EH (cell line): ENCODE results near the gene ZNF132.
"Not testable (repeated sequence)": the region's sequence is repeated elsewhere in the genome, so short reads cannot be mapped to it uniquely, and the experiment has no call there.

Experiments
- DNase-seq: peaks from one replicate; pipeline ENCODE4 v3.0.0-alpha.2; 2015; ENCODE audit warnings: low read depth

Gene ZNF132

DNA sequence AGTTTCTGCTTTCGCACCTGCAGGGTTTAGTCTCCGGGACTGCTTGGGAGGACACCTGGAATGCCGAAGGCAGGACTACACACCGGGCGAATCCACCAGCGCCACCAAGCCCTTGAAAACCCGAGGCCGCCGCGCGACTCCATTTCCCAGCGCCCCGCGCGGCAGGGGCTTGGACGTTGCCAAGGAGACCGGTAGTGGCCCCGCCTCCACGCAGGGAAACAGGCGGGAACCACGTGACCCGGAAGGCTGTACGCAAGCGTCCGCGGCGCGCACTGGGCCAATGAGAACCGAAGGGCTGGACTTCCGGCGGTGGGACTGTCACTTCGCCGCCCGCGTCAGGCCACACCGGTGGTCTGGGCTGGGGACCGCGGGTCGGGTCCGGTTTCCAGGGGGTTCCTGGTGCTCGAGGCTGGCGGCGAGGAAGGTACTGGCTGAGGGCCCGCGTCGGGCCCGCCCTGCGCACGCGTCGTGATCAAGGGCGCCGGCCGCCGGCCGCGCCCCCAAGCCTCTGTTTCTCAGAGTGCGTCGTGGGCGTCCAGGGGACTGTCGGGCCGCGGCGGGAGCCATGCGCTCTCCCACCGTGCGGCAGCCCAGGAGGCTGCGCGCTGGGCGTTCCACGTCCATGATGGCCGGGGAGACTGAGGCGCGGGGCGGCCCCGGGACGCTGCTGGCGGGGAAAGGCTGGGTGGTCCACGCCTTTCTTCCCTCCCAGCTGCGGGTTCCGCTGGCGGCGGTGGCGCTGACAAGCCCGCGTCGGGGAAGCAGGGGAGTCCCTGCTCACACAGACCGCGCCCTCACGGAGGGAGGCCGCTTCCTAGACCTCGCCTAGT lies 27.0 kb upstream of the ZNF132 start, which contains the start of gene ZNF324:
Gene ZNF324, plus strand, starts transcription at position 321 of the 830 bp plus-strand sequence. CDS start 2,106 bp downstream, outside the sequence.
- DNase-seq: peak; percentile 95

DNA sequence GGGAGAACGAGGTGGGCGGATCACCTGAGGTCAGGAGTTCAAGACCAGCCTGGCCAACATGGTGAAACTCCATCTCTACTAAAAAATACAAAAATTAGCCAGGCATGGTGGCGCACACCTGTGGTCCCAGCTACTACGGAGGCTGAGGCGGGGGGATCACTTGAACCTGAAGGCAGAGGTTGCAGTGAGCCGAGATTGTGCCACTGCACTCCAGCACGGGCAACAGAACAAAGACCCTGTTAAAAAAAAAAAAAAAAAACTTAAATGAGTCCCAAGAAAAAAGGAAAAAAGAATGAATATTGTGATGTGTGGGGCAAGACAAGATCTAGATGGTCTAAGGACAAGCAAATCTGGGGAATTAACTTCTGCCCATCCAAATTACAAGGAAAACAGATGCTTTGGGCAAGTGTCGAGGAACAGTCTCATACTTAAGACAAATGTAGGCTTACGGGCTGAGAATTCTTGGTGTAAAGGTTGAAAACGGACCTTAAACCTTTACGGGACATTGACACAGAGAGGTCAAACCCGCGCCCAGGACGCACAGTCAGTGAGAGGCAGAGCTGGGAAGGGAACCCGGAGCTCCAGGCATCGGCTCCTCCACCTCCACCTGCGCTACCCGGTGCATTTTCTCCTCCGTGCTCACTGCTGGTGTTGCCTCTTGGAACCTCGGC lies 26.3 kb upstream of the ZNF132 start:
- no peak for DNase-seq

DNA sequence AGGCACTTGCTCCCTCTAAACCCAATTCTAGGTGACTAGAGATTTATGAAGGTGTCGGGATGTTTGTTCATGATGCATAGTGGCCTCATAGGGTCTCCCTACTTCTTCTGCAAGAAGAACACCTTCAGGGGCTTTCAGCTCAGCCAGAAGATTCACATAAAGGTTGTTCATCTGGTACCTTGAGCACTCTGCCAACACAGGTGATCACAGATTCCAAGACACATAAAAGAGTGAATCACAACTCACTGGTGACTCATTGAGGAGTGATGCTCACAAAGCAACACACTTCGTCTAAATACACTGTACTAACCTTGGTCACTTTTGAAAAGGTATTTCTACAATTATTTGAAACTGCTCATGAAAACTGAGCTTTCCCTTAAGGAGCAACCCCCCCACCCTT lies 20.1 kb upstream of the ZNF132 start:
- no peak for DNase-seq

DNA sequence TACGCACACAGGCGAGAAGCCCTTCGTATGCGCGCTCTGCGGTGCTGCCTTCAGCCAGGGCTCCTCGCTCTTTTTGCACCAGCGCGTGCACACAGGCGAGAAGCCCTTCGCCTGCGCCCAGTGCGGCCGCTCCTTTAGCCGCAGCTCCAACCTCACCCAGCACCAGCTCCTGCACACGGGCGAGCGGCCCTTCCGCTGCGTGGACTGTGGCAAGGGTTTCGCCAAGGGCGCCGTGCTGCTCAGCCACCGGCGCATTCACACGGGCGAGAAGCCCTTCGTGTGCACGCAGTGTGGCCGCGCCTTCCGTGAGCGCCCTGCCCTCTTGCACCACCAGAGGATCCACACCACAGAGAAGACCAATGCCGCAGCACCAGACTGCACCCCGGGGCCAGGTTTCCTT lies 16.2 kb upstream of the ZNF132 start:
- DNase-seq: no peak

DNA sequence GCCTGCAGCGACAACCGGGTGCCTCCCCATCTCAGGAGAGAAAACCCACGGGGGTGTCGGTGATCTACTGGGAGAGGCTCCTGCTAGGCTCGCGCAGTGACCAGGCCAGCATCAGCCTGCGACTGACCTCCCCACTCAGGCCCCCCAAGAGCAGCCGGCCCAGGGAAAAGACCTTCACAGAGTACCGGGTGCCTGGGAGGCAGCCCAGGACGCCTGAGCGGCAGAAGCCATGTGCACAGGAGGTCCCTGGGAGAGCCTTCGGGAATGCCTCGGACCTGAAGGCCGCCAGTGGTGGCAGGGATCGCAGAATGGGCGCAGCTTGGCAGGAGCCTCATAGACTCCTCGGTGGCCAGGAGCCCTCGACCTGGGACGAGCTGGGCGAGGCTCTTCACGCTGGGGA lies 15.4 kb upstream of the ZNF132 start:
- no peak for DNase-seq

DNA sequence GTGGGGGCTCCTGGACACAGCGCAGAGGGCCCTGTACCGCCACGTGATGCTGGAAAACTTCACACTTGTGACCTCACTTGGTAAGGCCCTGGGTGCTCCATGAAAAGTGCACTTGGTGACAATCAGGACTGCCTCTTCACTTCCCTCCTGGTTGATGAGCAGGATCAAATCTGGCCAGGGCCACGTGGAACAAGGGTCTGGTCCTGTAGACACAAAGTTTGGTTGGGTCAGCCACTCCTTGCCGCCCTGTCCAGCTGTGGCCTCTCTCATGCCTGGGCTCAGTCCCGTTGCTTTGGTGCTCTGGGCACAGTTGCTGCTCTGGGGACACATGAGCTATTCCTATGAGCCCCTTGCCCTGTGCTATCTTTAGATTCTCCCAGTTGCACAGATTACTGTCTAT lies 13.8 kb upstream of the ZNF132 start:
- no peak for DNase-seq

DNA sequence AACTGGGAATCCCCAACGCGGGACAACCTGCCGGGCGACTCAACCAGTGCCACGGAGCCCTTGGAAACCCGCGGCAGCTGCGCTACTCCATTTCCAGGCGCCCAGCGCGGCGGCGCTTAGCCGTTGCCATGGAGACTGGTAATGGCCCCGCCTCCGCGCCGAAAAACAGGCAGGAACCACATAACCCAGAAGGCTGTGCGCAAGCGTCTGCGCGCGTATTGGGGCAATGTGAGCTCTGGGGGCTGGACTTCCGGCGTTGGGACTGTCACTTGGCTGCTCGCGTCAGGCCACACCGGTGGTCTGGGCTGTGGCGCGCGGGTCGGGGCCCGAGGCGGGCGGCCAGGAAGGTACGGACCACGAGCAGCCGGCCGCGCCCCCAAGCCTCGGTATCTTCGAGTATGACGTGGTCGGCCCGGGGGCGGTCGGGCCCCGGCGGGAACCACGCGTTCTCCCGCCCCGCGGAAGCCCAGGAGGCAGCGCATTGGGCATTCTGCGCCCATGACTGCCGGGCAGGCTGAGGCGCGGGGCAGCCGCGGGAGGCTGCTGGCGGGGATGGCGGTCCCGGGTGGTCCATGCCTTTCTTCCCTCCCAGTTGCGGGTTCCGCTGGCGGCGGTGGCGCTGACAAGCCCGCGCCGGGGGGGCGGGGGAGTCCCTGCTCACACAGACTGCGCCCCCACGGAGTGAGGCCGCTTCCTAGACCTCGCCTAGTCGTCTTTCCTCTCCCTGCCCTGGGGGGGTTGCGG lies 11.6 kb upstream of the ZNF132 start, which contains the start of gene ZNF324B:
Gene ZNF324B, plus strand, starts transcription at position 265 of the 744 bp plus-strand sequence. CDS start 2,080 bp downstream, outside the sequence.
- peak; percentile 95 for DNase-seq

DNA sequence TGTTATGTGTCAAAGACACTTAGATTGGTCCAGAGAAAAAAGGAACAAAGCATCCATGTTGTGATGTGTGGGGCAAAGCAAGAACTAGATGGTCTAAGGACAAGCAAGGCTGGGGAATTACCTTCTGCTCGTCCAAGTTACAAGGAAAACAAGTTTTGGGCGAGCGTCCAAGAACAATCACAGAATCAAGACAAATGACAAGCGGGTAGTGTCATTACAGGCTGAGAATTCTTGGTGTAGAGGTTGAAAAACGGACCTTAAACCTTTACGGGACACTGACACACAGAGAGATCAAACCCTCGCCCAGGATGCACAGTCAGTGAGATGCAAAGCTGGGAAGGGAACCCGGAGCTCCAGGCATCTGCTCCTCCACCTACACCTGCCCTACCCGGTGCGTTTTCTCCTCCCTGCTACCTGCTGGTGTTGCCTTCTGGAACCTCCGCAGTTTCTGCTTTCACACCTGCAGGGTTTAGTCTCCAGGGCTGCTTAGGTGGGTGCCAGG lies 11.0 kb upstream of the ZNF132 start:
- DNase-seq: no peak

DNA sequence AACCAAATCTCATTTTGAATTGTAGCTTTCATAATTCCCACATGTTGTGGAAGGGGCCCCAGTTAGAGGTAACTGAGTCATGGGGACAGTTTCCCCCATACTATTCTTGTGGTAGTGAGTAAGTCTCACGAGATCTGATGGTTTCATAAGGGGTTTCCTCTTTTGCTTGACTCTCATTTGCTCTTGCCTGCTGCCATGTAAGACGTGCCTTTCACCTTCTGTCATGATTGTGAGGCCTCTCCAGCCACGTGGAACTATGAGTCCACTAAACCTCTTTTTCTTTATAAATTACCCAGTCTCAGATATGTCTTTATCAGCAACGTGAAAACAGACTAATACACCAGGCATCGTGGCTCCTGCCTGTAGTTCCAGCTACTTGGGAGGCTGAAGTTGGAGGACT lies 10.0 kb upstream of the ZNF132 start:
- DNase-seq: not testable (repeated sequence)

DNA sequence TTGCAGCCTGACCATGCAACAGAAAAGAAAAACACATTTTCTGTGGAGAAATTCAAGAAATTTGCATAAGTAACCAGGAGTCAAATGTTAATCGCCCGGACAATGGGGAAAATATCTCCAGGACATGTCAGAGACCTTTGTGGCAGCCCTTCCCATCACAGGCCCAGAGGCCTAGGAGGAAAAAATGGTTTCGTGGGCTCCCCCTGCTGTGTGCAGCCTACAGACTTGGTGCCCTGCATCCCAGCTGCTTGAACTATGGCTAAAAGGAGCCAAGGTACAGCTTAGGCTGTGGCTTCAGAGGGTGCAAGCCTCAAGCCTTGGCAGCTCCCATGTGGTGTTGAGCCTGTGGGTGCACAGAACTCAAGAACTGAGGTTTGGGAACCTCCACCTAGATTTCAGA lies 8.9 kb upstream of the ZNF132 start:
- not testable (repeated sequence) for DNase-seq

DNA sequence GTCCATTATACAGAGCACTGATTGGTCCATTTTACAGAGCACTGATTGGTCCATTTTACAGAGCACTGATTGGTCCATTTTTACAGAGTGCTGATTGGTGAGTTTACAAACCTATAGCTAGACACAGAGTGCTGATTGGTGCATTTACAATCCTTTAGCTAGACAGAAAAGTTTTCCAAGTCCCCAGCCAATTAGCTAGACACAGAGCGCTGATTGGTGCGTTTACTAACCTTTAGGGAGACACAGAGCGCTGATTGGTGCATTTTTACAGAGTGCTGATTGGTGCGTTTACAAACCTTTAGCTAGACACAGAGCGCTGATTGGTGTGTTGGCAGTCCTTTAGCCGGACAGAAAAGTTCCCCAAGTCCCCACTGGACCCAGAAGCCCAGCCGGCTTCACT lies 3.0 kb upstream of the ZNF132 start:
- not testable (repeated sequence) for DNase-seq

DNA sequence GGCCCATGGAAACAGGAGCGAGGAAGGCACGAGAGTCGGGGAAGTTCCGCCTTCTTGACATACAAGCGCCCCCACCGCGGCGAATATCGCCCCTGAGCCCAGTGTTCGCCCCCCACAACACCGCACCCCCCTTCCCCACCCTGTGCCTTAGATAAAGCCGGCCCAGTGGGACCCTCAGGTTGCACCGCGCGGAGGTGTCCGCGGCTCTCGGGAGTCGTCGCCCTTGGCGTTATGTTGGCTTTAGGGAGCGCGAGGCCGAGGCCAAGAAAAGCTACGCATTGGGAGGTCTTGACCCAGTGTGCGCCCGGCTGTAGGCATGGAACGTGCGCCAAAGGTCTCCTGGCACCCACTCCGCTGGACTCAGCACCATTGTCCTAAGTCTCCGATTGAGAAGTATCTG lies 603 bp upstream of the ZNF132 start:
- DNase-seq: no peak

DNA sequence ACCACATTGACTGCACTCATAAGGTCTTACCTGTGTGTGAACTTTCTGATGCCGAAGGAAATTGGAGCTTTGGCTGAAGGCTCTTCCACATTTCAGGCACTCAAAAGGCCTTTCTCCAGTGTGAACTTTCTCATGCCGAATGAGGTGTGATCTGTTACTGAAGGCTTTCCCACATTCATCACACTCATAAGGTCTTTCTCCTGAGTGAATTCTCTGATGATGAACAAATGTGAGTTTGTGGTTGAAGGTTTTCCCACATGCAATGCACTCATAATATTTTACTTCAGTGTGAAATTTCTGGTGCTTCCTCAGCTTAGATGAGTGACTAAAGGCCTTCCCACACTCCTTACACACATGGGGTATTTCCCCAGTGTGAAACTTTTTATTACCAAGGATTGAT lies 5.7 kb downstream of the ZNF132 start:
- DNase-seq: no peak

DNA sequence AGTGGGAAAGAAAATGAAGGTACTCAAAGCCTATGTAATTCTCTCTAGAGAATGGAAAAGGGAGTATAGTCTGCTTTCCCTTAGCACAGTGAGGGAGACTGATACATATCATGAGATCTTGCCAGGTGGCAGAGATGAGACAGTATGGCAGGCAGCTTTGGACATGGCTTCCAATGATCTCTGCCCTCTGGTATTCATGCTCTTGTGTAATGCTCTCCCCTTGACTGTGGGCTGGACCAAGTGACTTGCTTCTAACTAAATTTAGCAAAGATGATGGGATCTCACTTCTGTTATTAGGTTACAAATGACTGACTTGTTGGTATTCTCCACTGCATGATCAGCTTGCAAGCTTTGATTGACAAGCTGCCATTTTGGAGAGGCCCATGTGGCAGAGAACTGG lies 10.2 kb downstream of the ZNF132 start:
- no peak for DNase-seq

DNA sequence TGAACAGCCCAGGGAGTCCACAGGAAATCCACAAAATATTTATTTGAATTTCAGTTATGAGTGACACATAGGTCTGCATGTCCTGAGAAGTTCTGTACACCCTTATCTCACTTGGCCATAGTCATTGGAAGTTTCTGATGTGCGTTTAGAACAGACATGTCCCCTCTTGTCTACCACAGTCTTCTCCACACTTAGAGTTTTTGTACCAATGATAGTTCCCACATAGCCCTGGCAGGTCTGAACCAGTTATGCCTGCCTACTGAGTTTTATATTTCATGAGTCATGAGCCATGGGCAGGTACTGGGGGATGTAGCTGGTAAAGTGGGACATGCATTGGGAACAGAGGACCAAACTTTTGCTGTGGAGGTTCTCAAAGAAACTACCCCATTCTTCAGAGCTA lies 11.3 kb downstream of the ZNF132 start:
- DNase-seq: no peak

DNA sequence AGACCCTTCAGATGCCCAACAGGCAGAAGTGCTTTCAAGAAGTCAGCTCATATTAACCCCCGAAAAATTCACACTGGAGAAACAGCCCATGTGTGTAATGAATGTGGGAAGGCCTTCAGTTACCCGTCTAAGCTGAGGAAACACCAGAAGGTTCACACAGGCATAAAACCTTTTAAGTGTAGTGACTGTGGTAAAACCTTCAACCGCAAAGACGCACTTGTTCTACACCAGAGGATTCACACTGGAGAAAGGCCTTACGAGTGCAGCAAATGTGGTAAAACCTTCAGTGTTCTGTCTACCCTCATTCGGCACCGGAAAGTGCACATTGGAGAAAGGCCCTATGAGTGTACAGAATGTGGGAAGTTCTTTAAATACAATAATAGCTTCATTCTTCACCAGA lies 22.9 kb downstream of the ZNF132 start:
- no peak for DNase-seq

DNA sequence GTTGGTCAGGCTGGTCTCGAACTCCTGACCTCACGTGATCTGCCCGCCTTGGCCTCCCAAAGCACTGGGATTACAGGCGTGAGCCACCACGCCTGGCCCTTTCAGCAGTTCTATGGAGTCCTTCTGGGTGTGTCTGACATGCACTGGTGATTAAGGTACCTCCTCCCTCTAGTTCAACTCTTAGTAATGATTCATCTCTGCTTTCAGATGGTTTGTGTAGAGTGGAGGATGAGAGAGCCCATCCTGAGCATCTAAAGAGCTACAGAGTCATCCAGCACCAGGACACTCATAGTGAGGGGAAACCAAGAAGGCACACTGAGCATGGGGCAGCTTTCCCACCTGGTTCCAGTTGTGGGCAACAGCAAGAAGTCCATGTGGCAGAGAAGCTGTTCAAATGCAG lies 23.3 kb downstream of the ZNF132 start:
- DNase-seq: no peak

DNA sequence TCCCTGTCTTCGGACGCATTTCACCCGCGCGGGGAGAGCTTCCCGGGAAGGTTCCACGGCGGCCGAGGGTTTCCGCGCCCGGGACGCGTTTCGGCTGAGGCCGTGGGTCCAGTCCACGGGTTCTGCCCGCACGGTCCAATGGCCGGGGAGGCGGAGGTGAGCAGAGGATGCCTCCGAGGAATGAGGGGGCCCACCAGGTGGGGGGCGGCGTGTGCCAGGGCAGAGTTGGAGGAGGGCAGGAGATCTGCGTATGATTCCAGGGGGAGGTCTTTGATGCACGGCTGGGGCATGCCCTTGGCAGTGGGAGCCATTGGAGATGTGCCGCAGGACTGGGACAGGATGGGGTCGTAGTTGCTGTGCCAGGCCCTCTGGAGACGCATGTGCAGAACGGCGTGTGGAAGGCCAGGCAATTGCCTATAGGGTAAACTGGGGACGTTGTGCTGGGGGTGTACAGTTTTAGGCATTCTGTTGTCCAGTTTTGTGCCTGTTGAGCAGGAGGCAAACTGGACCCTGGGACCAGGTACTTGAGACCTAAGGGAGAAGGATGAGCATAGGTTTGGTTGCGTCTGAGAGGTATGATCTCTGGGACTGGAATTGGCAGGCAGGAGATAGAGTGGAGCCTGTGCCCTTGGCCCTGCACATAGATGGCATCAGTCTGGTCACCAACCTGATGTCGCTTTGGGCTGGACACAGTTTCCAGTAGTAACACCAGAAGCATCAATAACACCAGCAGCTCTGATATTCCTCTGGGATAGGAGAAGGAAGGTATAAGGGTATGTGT lies 30.8 kb downstream of the ZNF132 start:
- DNase-seq: peak; percentile 47

DNA sequence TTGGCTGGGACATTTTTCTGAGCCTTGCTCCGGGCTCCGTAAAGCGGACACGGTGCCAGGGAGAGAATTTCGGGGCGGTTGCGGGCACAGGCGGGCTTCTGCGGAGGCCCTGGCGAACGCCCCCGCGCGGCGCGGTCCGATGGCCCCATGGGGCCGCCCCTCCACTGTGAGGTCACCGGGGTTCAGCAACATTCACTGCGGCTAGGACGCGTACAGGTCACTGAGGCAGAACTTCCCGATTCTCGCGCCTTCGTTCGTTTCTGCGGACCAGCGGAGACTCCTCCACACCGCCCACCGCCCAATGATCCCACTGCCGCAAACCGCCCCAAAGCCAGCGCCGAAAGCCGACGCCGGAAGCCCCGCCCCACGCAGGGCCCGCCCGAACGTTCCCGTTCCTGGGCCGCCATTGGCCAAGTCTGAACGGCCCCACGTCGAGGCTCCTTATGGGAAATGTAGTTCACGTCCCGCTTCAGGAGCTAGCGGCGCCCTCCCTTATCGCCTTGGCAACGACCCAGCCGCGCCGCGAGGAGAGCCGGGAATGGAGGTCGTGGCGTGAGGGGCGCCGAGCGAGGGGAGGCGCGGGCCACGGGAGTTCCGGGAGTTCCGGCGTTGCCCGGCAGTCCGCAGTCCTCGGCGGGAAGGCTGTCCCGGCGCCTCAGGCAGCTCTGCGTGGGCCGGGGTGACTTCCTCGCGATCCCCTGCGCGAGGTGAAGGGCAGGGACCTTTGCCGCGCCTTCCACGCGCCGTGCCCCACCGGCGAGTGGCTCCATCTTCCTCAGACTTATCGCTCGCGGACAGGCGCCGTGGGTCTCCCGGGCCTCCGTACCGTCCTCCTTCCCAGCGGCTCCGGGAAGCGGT lies 31.6 kb downstream of the ZNF132 start, which contains the start of gene ZNF584:
Gene ZNF584, plus strand, starts transcription at position 498 of the 858 bp plus-strand sequence. CDS start 499 bp downstream, outside the sequence.
- peak; percentile 94 for DNase-seq

DNA sequence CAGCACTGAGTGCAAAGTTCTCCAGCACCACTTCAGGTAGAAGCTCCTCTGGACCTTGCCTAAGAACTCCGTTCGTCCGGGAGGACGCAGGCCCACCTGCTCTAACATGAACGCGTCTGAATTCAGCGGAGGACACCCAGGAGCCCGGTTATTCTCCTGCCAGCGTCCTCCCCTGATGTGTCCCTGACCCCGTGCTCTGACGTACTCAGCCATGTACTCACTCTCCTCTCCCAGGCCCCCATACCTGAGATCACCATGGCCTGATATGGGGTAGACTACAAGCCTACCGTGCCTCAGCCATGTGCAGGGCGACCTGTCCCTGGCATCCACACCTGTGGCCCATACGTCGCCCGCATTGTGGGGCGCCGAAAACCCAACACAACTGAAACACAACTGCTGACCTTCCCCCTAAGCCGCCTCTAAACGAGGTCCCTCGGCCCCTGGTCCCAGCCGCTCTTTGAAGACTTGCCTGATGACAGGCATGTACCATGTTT lies 32.2 kb downstream of the ZNF132 start:
- DNase-seq: no peak
